Measurements from ENCODE around the gene NUMA1.

Gene NUMA1

DNA sequence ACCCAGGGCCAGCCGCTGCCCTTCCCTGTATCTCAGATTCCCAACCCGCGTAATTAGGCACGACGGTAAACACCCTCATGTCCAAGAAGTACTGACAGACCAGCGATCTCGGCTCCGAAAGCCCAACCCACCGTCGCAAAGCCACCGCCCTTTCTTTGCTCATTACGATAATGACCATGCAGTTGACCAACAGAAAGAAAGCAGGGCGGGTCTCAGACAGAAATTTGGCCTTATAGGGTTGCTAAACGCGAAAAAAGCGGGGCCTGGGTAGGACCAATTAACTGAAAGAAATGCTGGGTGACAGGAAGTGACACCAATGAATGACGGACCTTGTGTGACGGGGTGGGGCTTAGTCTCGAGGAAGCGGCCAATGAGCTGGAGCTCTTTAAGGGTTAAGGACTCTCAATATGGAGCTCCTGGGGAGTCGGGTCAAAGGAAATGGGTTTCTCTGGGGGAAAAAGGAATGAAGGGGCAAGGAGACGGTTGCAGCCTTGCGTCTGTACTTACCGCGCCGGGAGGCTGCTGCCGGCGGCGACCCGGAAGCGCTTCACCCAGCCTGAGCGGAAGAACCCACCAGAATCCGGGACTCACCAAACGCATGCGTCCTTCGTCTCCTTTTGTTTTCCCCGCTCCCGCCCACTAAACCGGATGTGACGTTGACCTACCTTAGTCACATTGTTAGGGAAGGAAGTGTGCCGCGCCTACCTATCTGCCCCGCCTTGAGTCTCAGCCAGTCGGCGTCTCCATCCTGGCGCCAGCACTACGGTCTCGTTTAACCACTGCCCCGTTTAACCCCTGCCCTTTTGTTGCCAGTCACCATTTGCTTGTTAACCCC lies 32.0 kb upstream of the NUMA1 start, which contains the start of gene ANAPC15:
Gene ANAPC15, minus strand, starts transcription at position 553 of the 835 bp plus-strand sequence. CDS start 1,419 bp downstream, outside the sequence.
- Histone ChIP-seq H3K36me3 (ENCODE audit: control insufficient read depth, low read length) (peaks cover 13% of the 10 kb centered on the region), H3K9me2 (replicated peaks; ENCODE audit: control insufficient read depth, low read length) (0 out of 2 replicates have a peak, but pooled peaks cover 3% of the 10 kb centered on the region), H3K27me3 (ENCODE audit: control insufficient read depth, low read length) (no peaks in the 10 kb centered on the region), H3K4me2 (ENCODE audit: low read length) (peak within 1 kb of the TSS; percentile 93), H3K79me2 (ENCODE audit: control insufficient read depth, low read length) (peaks cover 8% of the 10 kb centered on the region), H3K4me3 (ENCODE audit: low read length) (peak within 1 kb of the TSS; percentile 75), H3K27ac (ENCODE audit: low read depth, low read length) (peak within 1 kb of the TSS; percentile 87), H3K9me3 (ENCODE audit: control insufficient read depth, insufficient read depth, low read length) (no peaks in the 10 kb centered on the region), H4K20me1 (ENCODE audit: control insufficient read depth, insufficient read depth, low read depth, low read length) (no peaks in the 10 kb centered on the region), H3K4me1 (ENCODE audit: control insufficient read depth, low read length) (peaks cover 19% of the 10 kb centered on the region), H3F3A (ENCODE audit: control insufficient read depth, insufficient read depth) (no peaks in the 10 kb centered on the region)
- TF ChIP-seq, protein P1, sequence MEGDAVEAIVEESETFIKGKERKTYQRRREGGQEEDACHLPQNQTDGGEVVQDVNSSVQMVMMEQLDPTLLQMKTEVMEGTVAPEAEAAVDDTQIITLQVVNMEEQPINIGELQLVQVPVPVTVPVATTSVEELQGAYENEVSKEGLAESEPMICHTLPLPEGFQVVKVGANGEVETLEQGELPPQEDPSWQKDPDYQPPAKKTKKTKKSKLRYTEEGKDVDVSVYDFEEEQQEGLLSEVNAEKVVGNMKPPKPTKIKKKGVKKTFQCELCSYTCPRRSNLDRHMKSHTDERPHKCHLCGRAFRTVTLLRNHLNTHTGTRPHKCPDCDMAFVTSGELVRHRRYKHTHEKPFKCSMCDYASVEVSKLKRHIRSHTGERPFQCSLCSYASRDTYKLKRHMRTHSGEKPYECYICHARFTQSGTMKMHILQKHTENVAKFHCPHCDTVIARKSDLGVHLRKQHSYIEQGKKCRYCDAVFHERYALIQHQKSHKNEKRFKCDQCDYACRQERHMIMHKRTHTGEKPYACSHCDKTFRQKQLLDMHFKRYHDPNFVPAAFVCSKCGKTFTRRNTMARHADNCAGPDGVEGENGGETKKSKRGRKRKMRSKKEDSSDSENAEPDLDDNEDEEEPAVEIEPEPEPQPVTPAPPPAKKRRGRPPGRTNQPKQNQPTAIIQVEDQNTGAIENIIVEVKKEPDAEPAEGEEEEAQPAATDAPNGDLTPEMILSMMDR (IDR thresholded peaks at IDR 0.05; ENCODE audit: low read depth, low read length, poor library complexity, severe bottlenecking), result no peak
- no peak for TF ChIP-seq EZH2phosphoT487 (IDR thresholded peaks at IDR 0.05; ENCODE audit: borderline replicate concordance, low read length)

DNA sequence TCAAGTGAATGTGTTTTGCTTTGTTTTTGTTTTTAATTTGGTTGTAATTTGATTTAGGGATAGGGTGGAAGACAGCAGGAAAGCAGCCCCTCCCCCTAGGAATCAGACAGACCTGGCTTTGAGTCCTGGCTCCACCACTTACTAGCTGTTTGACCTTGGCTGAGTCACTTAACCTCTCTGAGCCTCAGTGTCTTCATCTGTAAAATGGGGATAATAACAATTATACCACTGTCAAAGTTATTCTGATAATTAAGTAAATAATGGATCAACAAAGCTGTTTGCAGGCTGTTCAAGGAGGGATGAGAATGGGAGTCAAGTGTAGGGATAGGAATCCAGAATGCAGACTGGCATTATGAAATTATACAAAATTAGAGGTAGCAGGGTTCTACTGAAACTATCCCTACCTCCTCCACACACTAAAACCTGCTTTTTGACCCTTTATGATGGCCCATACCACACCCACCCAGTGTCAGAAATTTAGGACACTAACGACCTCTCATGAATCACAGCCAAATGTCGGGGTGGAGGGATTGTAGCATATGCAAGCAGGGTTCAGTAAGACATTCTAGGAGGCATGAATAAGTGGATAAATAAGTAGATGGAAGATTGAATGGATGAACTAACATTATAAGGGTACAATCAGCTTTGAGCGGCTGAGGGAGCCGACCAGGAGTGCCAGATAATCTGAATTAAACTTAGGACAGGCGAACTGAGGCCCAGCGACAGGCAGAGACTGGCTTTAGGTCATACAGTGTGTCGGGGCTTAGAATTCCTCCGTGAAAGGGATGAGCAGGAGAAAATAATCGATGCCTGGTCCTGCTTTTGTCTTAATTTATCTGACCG lies 31.2 kb upstream of the NUMA1 start:
- Histone ChIP-seq H3K9me2 (replicated peaks; ENCODE audit: control insufficient read depth, low read length) (0 out of 2 replicates have a peak, but pooled peaks cover 3% of the 10 kb centered on the region), H3K4me3 (ENCODE audit: low read length) (peak overlapping the region; percentile 75), H3K27ac (ENCODE audit: low read depth, low read length) (peak overlapping the region; percentile 87), H3K79me2 (ENCODE audit: control insufficient read depth, low read length) (peaks cover 8% of the 10 kb centered on the region), H3K9me3 (ENCODE audit: control insufficient read depth, insufficient read depth, low read length) (no peaks in the 10 kb centered on the region), H3K4me2 (ENCODE audit: low read length) (peak overlapping the region; percentile 93), H4K20me1 (ENCODE audit: control insufficient read depth, insufficient read depth, low read depth, low read length) (no peaks in the 10 kb centered on the region), H3K27me3 (ENCODE audit: control insufficient read depth, low read length) (no peaks in the 10 kb centered on the region), H3K4me1 (ENCODE audit: control insufficient read depth, low read length) (peaks cover 19% of the 10 kb centered on the region), H3K36me3 (ENCODE audit: control insufficient read depth, low read length) (peaks cover 13% of the 10 kb centered on the region), H3F3A (ENCODE audit: control insufficient read depth, insufficient read depth) (0 out of 2 replicates have a peak, but pooled peaks cover 2% of the 10 kb centered on the region)
- TF ChIP-seq, protein P1 (IDR thresholded peaks at IDR 0.05; ENCODE audit: low read depth, low read length, poor library complexity, severe bottlenecking), result no peak
- no peak for TF ChIP-seq EZH2phosphoT487 (IDR thresholded peaks at IDR 0.05; ENCODE audit: borderline replicate concordance, low read length)

DNA sequence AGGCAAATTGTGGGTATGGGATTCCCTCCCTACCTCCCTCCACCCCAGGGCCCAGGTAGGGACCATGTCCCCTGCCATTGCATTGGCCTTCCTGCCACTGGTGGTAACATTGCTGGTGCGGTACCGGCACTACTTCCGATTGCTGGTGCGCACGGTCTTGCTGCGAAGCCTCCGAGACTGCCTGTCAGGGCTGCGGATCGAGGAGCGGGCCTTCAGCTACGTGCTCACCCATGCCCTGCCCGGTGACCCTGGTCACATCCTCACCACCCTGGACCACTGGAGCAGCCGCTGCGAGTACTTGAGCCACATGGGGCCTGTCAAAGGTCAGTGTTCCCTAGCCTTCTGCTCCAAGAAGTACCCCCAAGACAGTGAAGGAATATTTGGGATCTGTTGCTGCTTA lies 25.5 kb upstream of the NUMA1 start, which contains the start of gene TOMT:
Gene TOMT, plus strand, starts transcription at position 37 of the 400 bp plus-strand sequence. Its CDS starts 28 bp downstream, at position 65.
- H3K79me2 ChIP-seq (ENCODE audit: control insufficient read depth, low read length), result peaks cover 22% of the 10 kb centered on the region
- H3K4me1 ChIP-seq (ENCODE audit: control insufficient read depth, low read length), result peaks cover 23% of the 10 kb centered on the region
- no peak for TF ChIP-seq EZH2phosphoT487 (IDR thresholded peaks at IDR 0.05; ENCODE audit: borderline replicate concordance, low read length)
- TF ChIP-seq, protein P1 (IDR thresholded peaks at IDR 0.05; ENCODE audit: low read depth, low read length, poor library complexity, severe bottlenecking), result no peak
- H3F3A ChIP-seq (ENCODE audit: control insufficient read depth, insufficient read depth), result peaks cover 5% of the 10 kb centered on the region; the same call in 1 of the 2 replicates
- H3K36me3 ChIP-seq (ENCODE audit: control insufficient read depth, low read length), result peaks cover 37% of the 10 kb centered on the region
- H4K20me1 ChIP-seq (ENCODE audit: control insufficient read depth, insufficient read depth, low read depth, low read length), result no peaks in the 10 kb centered on the region
- H3K9me3 ChIP-seq (ENCODE audit: control insufficient read depth, insufficient read depth, low read length), result no peaks in the 10 kb centered on the region
- no peak within 1 kb of the TSS for H3K4me2 ChIP-seq (ENCODE audit: low read length)
- H3K27ac ChIP-seq (ENCODE audit: low read depth, low read length), result no peak within 1 kb of the TSS
- H3K9me2 ChIP-seq (replicated peaks; ENCODE audit: control insufficient read depth, low read length), result no peaks in the 10 kb centered on the region
- no peak within 1 kb of the TSS for H3K4me3 ChIP-seq (ENCODE audit: low read length)
- H3K27me3 ChIP-seq (ENCODE audit: control insufficient read depth, low read length), result no peaks in the 10 kb centered on the region

Measured in DOHH2 (cell line).